HG02885 (cell line): ENCODE measurements around the gene EYS.
"Not testable (repeated sequence)": the region's sequence is repeated elsewhere in the genome, so short reads cannot be mapped to it uniquely, and the experiment has no call there.

ENCODE experiments used
- ATAC-seq: cut with Tn5 transposase; IDR thresholded peaks from one replicate; pipeline ENCODE4 v1.9.1; 2021; ENCODE audit warnings: mild to moderate bottlenecking; ENCODE audit not compliant: unreplicated experiment, poor library complexity

The EYS gene

GRCh38 chr6:63757275-63757674 is 1949.8 kb downstream of the EYS start:
- not testable (repeated sequence) for ATAC-seq

GRCh38 chr6:63750400-63750799 is 1956.6 kb downstream of the EYS start:
- ATAC-seq: no peak

- no peak for ATAC-seq
Observed at GRCh38 chr6:63745784-63746183, 1961.2 kb downstream of the EYS start.

GRCh38 chr6:63744810-63745209 is 1962.2 kb downstream of the EYS start:
- ATAC-seq: no peak

- no peak for ATAC-seq
Observed at GRCh38 chr6:63743691-63744090, 1963.3 kb downstream of the EYS start.

GRCh38 chr6:63742060-63742459 is 1965.0 kb downstream of the EYS start:
- no peak for ATAC-seq

GRCh38 chr6:63740709-63741108 is 1966.3 kb downstream of the EYS start:
- no peak for ATAC-seq

- no peak for ATAC-seq
Observed at GRCh38 chr6:63739094-63739687, 1967.8 kb downstream of the EYS start.

GRCh38 chr6:63738190-63738589 is 1968.8 kb downstream of the EYS start:
- ATAC-seq: not testable (repeated sequence)

- ATAC-seq: no peak
Observed at GRCh38 chr6:63734923-63735322, 1972.1 kb downstream of the EYS start.

GRCh38 chr6:63732336-63732735 is 1974.7 kb downstream of the EYS start:
- no peak for ATAC-seq

GRCh38 chr6:63731930-63732329 is 1975.1 kb downstream of the EYS start:
- ATAC-seq: no peak

GRCh38 chr6:63730311-63730710 is 1976.7 kb downstream of the EYS start:
- ATAC-seq: no peak

- ATAC-seq: no peak
Observed at GRCh38 chr6:63724721-63725120, 1982.3 kb downstream of the EYS start.

GRCh38 chr6:63721181-63721580 is 1985.8 kb downstream of the EYS start:
- no peak for ATAC-seq

GRCh38 chr6:63716169-63716568 is 1990.9 kb downstream of the EYS start:
- ATAC-seq: no peak

GRCh38 chr6:63714091-63714490 is 1992.9 kb downstream of the EYS start:
- no peak for ATAC-seq

- ATAC-seq: no peak
Observed at GRCh38 chr6:63713332-63713731, 1993.7 kb downstream of the EYS start.

GRCh38 chr6:63709148-63709547 is 1997.9 kb downstream of the EYS start:
- ATAC-seq: no peak

- no peak for ATAC-seq
Observed at GRCh38 chr6:63708631-63709030, 1998.4 kb downstream of the EYS start.

GRCh38 chr6:63706630-63707029 is 2000.4 kb downstream of the EYS start:
- no peak for ATAC-seq

- ATAC-seq: no peak
Observed at GRCh38 chr6:63705707-63706106, 2001.3 kb downstream of the EYS start.

- no peak for ATAC-seq
Observed at GRCh38 chr6:63690221-63690620, 2016.8 kb downstream of the EYS start.
